HepG2 (cell line): ENCODE measurements around the gene SAPCD1. TPM values are rescaled to one million over a fixed set of nuclear protein-coding genes. Genes with fewer than 3 reads are reported as not detected.

Experiments
- CBX5 ChIP-seq: sonication (generic); formaldehyde crosslinking; IDR thresholded peaks from 2 replicates; pipeline ENCODE4 v1.4.0; 2020; ENCODE audit warnings: missing genetic modification reagents, borderline replicate concordance
- CEBPG ChIP-seq: IDR thresholded peaks from 2 replicates; pipeline ENCODE4 v1.6.1; 2016
- DNMT1 ChIP-seq: sonication (generic); formaldehyde crosslinking; IDR thresholded peaks from 2 replicates; pipeline ENCODE4 v1.5.1; 2020; ENCODE audit warnings: mild to moderate bottlenecking, missing genetic modification reagents
- HDAC2 ChIP-seq: sonication (generic); formaldehyde crosslinking; IDR thresholded peaks from 2 replicates; pipeline ENCODE4 v1.4.0; 2020; ENCODE audit warnings: missing genetic modification reagents
- JUND ChIP-seq: sonication (generic); formaldehyde crosslinking; IDR thresholded peaks from 2 replicates; pipeline ENCODE4 v1.8.0; 2022; ENCODE audit warnings: mild to moderate bottlenecking, missing genetic modification reagents
- NFKB2 ChIP-seq: sonication (generic); formaldehyde crosslinking; IDR thresholded peaks from 2 replicates; pipeline ENCODE4 v1.4.0; 2020; ENCODE audit warnings: missing genetic modification reagents, borderline replicate concordance
- PATZ1 ChIP-seq: sonication (generic); formaldehyde crosslinking; IDR thresholded peaks from 2 replicates; pipeline ENCODE4 v1.4.0; 2020; ENCODE audit warnings: missing genetic modification reagents
- PHF20 ChIP-seq: sonication (generic); formaldehyde crosslinking; IDR thresholded peaks from 2 replicates; pipeline ENCODE4 v1.5.0; 2020; ENCODE audit warnings: mild to moderate bottlenecking, missing genetic modification reagents
- POGZ ChIP-seq: sonication (generic); formaldehyde crosslinking; IDR thresholded peaks from 2 replicates; pipeline ENCODE4 v1.4.0; 2020; ENCODE audit warnings: mild to moderate bottlenecking, missing genetic modification reagents
- PRDM10 ChIP-seq: sonication (generic); formaldehyde crosslinking; IDR thresholded peaks from 2 replicates; pipeline ENCODE4 v1.4.0; 2020; ENCODE audit warnings: low read depth, missing genetic modification reagents
- RBFOX2 ChIP-seq: fragments of 200-400 bp; formaldehyde crosslinking; IDR thresholded peaks from 2 replicates; pipeline ENCODE4 v1.6.1; 2017; ENCODE audit warnings: low read depth, mild to moderate bottlenecking, low read length
- RBM39 ChIP-seq: fragments of 200-400 bp; formaldehyde crosslinking; IDR thresholded peaks from one replicate; pipeline ENCODE4 v1.6.1; 2018; ENCODE audit warnings: antibody characterized with exemption, mild to moderate bottlenecking, low read depth, low read length; ENCODE audit not compliant: poor library complexity, severe bottlenecking
- REST ChIP-seq, 2 experiments: IDR thresholded peaks; 2 replicates each; pipeline ENCODE4 v1.6.1; 2011 to 2012; ENCODE audit warnings: low read length in 2 of 2, borderline replicate concordance in 1 of 2, low read depth in 1 of 2, mild to moderate bottlenecking in 1 of 2, moderate library complexity in 1 of 2
- SP5 ChIP-seq: IDR thresholded peaks from 2 replicates; pipeline ENCODE4 v1.6.1; 2016; ENCODE audit warnings: low read depth, borderline replicate concordance
- SPEN ChIP-seq: sonication (generic); formaldehyde crosslinking; IDR thresholded peaks from 2 replicates; pipeline ENCODE4 v1.5.1; 2020; ENCODE audit warnings: low read depth, mild to moderate bottlenecking, missing genetic modification reagents
- TAF1 ChIP-seq: sonication (generic); formaldehyde crosslinking; IDR thresholded peaks from 2 replicates; pipeline ENCODE4 v1.4.0; 2020; ENCODE audit warnings: missing genetic modification reagents
- TAF15 ChIP-seq: fragments of 200-400 bp; formaldehyde crosslinking; IDR thresholded peaks from one replicate; pipeline ENCODE4 v1.6.1; 2018; ENCODE audit warnings: mild to moderate bottlenecking, low read depth, low read length; ENCODE audit not compliant: poor library complexity, severe bottlenecking
- ZNF12 ChIP-seq: sonication (generic); formaldehyde crosslinking; IDR thresholded peaks from 2 replicates; pipeline ENCODE4 v1.5.0; 2020; ENCODE audit warnings: missing genetic modification reagents
- ZNF274 ChIP-seq: sonication (generic); formaldehyde crosslinking; IDR thresholded peaks from 2 replicates; pipeline ENCODE4 v1.5.1; 2020; ENCODE audit warnings: mild to moderate bottlenecking, missing genetic modification reagents
- ZNF816 ChIP-seq: sonication (generic); formaldehyde crosslinking; IDR thresholded peaks from 2 replicates; pipeline ENCODE4 v1.8.0; 2022; ENCODE audit warnings: missing genetic modification reagents, mild to moderate bottlenecking, borderline replicate concordance
- ZNF850 ChIP-seq: sonication (generic); formaldehyde crosslinking; conservative IDR thresholded peaks from 2 replicates; pipeline ENCODE4 v1.9.0; 2021; ENCODE audit warnings: mild to moderate bottlenecking, missing genetic modification reagents
- polyA plus RNA-seq, 8 experiments: library from polyadenylated mRNA; depleted of rRNA in 3 of 8; stranded (reverse) in 7 of 8; unstranded in 1 of 8; fragments of >200 nt; fragmentation: Illumina TruSeq in 4 of 8; extraction: Trizol in 4 of 8; gene quantifications; 2 replicates each; pipeline versions ENCODE4 v1.2.1 to v1.2.3, GENCODE V29; 2011 to 2016; ENCODE audit warnings: low read depth in 4 of 8, missing spikeins in 1 of 8, mixed read lengths in 1 of 8; ENCODE audit not compliant: insufficient read depth in 1 of 8
- total RNA-seq, 5 experiments: library from RNA; depleted of rRNA; stranded (reverse); fragments of >200 nt; fragmentation: Illumina TruSeq; extraction: Trizol; gene quantifications; 2 replicates each; pipeline ENCODE4 v1.2.3, GENCODE V29; 2016; ENCODE audit warnings: low read depth in 1 of 5

The SAPCD1 gene
- total and polyA plus RNA-seq, 2 of the 13 experiments (the other 11 are each of a cell fraction or from before 2014, with no cell fraction given) = 2.5 to 3.9 TPM

GRCh38 chr6:31734821-31735406, 27.5 kb upstream of the SAPCD1 start (continued):
- TF ChIP-seq PHF20 (CRISPR knock-in tag) = no peak
- TF ChIP-seq ZNF274 = peak; percentile 56; the same call in 1 of the 2 replicates
- peak; percentile 26; the same call in 1 of the 2 replicates for TF ChIP-seq SP5 (CRISPR knock-in tag)
- peak; percentile 76 for TF ChIP-seq RBM39
- 0 out of 2 replicates have a peak, but pooled peaks have one; percentile 2 for TF ChIP-seq CEBPG (CRISPR knock-in tag)
- TF ChIP-seq HDAC2 (CRISPR knock-in tag) = 0 out of 2 replicates have a peak, but pooled peaks have one; percentile 3
- 0 out of 2 replicates have a peak, but pooled peaks have one; percentile 46 for TF ChIP-seq ZNF850 (CRISPR knock-in tag)
- no peak for TF ChIP-seq REST (IDR thresholded peaks at IDR 0.05; ENCODE audit: borderline replicate concordance in 1 of 2, low read depth in 1 of 2, low read length in 2 of 2)
- TF ChIP-seq POGZ (CRISPR knock-in tag) = no peak
- peak; percentile 69 for TF ChIP-seq TAF1 (CRISPR knock-in tag)
- TF ChIP-seq PRDM10 = 0 out of 2 replicates have a peak, but pooled peaks have one; percentile 49
- TF ChIP-seq SPEN (CRISPR knock-in tag) = peak; percentile 72
- TF ChIP-seq JUND (CRISPR knock-in tag) = peak; percentile 85
- peak; percentile 51; the same call in 1 of the 2 replicates for TF ChIP-seq PATZ1
- TF ChIP-seq DNMT1 (CRISPR knock-in tag) = peak; percentile 61; the same call in 1 of the 2 replicates
- no peak for TF ChIP-seq ZNF12 (CRISPR knock-in tag)
- TF ChIP-seq NFKB2 (CRISPR knock-in tag) = peak; percentile 43; the same call in 1 of the 2 replicates
- no peak for TF ChIP-seq TAF15
- TF ChIP-seq ZNF816 (CRISPR knock-in tag) = peak; percentile 78; the same call in 1 of the 2 replicates
- TF ChIP-seq CBX5 = 0 out of 2 replicates have a peak, but pooled peaks have one; percentile 40
- TF ChIP-seq RBFOX2 = peak; percentile 46; the same call in 1 of the 2 replicates
